ENCODE results near the gene BSDC1.

DNA sequence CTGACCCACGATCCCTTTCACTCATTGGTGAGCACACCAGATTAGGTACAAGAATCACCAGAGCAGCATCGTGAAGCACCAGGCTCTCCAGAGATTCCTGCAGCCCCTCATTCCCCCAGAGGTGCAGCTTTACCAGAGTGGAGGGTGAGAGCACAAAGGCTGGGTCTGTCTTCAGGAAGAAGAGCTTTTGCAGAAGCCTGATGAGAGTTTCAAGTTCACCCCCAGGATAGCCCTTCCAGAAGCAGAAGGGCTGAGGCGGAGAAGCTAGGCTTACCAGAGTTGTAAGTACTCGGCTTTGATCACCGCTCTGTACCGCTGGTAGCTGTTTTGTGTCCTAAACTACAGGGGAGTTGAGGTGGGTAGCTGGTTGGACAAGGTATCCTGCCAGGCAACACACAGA is 28.8 kb downstream of the BSDC1 start:
- no peak for TF ChIP-seq CTCF (IDR thresholded peaks at IDR 0.05)
- no peak for TF ChIP-seq POLR2AphosphoS5 (IDR thresholded peaks at IDR 0.05)

Measured in prostate gland (tissue), 2 donors.